Measurements from ENCODE around the gene CAP2.

DNA sequence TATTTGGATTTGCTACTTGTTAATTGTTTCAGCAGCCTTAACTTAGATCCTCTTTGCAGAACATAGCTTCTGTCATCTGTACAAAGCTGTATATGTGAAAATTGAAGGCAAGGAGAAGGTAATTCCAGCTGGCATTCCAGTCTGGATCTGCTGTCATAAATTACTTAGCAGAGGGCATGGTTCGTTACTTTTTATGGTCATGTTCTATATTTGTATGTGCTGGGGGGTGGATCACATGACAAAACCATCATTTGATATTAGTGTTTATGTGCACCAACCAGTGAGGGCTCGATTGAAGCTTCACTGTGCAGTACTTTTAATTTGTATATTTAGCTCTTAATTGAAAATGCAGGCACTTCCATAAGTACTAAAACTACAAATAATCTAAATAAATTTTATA is 80.2 kb downstream of the CAP2 start:
- TF ChIP-seq, protein P1, sequence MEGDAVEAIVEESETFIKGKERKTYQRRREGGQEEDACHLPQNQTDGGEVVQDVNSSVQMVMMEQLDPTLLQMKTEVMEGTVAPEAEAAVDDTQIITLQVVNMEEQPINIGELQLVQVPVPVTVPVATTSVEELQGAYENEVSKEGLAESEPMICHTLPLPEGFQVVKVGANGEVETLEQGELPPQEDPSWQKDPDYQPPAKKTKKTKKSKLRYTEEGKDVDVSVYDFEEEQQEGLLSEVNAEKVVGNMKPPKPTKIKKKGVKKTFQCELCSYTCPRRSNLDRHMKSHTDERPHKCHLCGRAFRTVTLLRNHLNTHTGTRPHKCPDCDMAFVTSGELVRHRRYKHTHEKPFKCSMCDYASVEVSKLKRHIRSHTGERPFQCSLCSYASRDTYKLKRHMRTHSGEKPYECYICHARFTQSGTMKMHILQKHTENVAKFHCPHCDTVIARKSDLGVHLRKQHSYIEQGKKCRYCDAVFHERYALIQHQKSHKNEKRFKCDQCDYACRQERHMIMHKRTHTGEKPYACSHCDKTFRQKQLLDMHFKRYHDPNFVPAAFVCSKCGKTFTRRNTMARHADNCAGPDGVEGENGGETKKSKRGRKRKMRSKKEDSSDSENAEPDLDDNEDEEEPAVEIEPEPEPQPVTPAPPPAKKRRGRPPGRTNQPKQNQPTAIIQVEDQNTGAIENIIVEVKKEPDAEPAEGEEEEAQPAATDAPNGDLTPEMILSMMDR (IDR thresholded peaks at IDR 0.05) = no peak
- TF ChIP-seq POLR2A (IDR thresholded peaks at IDR 0.05) = no peak
